ENCODE results near the gene PIP5K1B. TPM values are rescaled to one million over a fixed set of nuclear protein-coding genes. Genes with fewer than 3 reads are reported as not detected.

PIP5K1B gene
- total RNA-seq, 1 experiment from 2014 or later: 2.5 TPM

DNA sequence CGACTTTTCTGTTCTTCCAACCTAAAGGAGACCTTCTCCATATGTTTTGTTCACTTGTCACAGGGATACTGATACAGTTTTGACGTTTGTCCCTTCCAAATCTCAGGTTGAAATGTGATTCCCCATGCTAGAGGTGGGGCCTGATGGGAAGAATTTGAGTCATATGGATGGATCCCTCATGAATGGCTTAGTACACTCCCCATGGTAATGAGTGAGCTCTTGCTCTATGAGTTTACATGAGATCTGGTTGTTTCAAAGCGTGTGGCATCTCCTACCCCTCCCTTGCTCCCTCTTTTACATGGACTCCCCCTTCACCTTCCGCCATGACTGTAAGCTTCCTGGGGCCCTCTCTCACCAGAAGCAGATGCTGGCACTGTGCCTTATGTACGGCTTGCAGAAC is 6.9 kb downstream of the PIP5K1B start:
- Histone ChIP-seq H2BK15ac (ENCODE audit: low read depth, low read length) (no peak overlapping the region), H3K79me1 (ENCODE audit: insufficient read depth, low read depth, low read length, poor library complexity, severe bottlenecking) (no peaks in the 10 kb centered on the region), H3K79me2 (ENCODE audit: insufficient read depth, low read length) (no peaks in the 10 kb centered on the region), H3K14ac (ENCODE audit: insufficient read depth, low read length) (no peak overlapping the region), H3K4me2 (ENCODE audit: insufficient read depth, insufficient read length, low read length) (no peak overlapping the region), H2BK12ac (ENCODE audit: insufficient read length, low read depth, low read length) (no peak overlapping the region), H3K4me1 (ENCODE audit: insufficient read depth, low read length) (no peaks in the 10 kb centered on the region), H2AK5ac (ENCODE audit: insufficient read length, low read length) (no peak overlapping the region), H4K5ac (ENCODE audit: insufficient read length, low read depth, low read length) (no peak overlapping the region), H3K27ac (ENCODE audit: insufficient read length, low read depth, low read length) (no peak overlapping the region), H3K23ac (ENCODE audit: insufficient read length, low read depth, low read length) (no peak overlapping the region), H2AFZ (ENCODE audit: low read length) (no peak overlapping the region), H4K8ac (replicated peaks; ENCODE audit: insufficient read length, low read depth, low read length) (no peak overlapping the region), H4K20me1 (ENCODE audit: control insufficient read depth, insufficient read depth, insufficient read length) (no peaks in the 10 kb centered on the region), H3K27me3 (ENCODE audit: insufficient read depth, low read length) (peaks cover 2% of the 10 kb centered on the region; the same call in 1 of the 2 replicates), H3K18ac (ENCODE audit: insufficient read length, low read depth, low read length) (no peak overlapping the region), H3K9ac (ENCODE audit: extremely low read depth, insufficient read length, low read length) (no peak overlapping the region), H3K4ac (ENCODE audit: low read depth, low read length) (no peak overlapping the region), H3K23me2 (ENCODE audit: insufficient read length, low read depth, low read length, poor library complexity, severe bottlenecking) (no peaks in the 10 kb centered on the region), H3K9me3 (ENCODE audit: control insufficient read depth, low read depth, low read length) (no peaks in the 10 kb centered on the region), H3K56ac (ENCODE audit: insufficient read length, low read depth, low read length) (no peak overlapping the region), H2BK20ac (ENCODE audit: low read depth, low read length, poor library complexity, severe bottlenecking) (no peak overlapping the region), H2BK5ac (ENCODE audit: insufficient read length, low read length) (no peak overlapping the region), H2BK120ac (ENCODE audit: low read depth, low read length, poor library complexity, severe bottlenecking) (no peak overlapping the region), H3T11ph (ENCODE audit: low read length) (no peak overlapping the region), H4K91ac (ENCODE audit: insufficient read length, low read depth, low read length) (no peak overlapping the region)
- TF ChIP-seq, protein P1, sequence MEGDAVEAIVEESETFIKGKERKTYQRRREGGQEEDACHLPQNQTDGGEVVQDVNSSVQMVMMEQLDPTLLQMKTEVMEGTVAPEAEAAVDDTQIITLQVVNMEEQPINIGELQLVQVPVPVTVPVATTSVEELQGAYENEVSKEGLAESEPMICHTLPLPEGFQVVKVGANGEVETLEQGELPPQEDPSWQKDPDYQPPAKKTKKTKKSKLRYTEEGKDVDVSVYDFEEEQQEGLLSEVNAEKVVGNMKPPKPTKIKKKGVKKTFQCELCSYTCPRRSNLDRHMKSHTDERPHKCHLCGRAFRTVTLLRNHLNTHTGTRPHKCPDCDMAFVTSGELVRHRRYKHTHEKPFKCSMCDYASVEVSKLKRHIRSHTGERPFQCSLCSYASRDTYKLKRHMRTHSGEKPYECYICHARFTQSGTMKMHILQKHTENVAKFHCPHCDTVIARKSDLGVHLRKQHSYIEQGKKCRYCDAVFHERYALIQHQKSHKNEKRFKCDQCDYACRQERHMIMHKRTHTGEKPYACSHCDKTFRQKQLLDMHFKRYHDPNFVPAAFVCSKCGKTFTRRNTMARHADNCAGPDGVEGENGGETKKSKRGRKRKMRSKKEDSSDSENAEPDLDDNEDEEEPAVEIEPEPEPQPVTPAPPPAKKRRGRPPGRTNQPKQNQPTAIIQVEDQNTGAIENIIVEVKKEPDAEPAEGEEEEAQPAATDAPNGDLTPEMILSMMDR (conservative IDR thresholded peaks at IDR 0.05): no peak
- H3K27ac Mint-ChIP-seq: no peak overlapping the region; a peak in 1 of 7 replicates
- no peak for DNase-seq
- H3K9me3 Mint-ChIP-seq: no peaks in the 10 kb centered on the region
- no peak overlapping the region for H3K4me3 Mint-ChIP-seq
- H3K36me3 Mint-ChIP-seq (ENCODE audit: insufficient read depth in 1 of 3, low read depth in 3 of 3): no peaks in the 10 kb centered on the region
- no CpG with 5 or more reads among the region's 5 CpGs for WGBS (ENCODE audit: extremely low coverage, insufficient read length, low lambda C conversion rate)
- H3K4me1 Mint-ChIP-seq: peaks cover 2 to 5% of the 10 kb centered on the region in 2 experiments
- H3K27me3 Mint-ChIP-seq (ENCODE audit: low read depth): peaks cover 45% of the 10 kb centered on the region
